Endothelial cell of umbilical vein (primary cell): Measurements from ENCODE around the gene DDX3X.

Experiments
- EZH2 ChIP-seq: IDR thresholded peaks from 2 replicates; pipeline ENCODE4 v1.6.1; 2012; ENCODE audit warnings: borderline replicate concordance, low read depth, mild to moderate bottlenecking, moderate library complexity, low read length, inconsistent platforms; ENCODE audit not compliant: severe bottlenecking
- JUN ChIP-seq: IDR thresholded peaks from 2 replicates; pipeline ENCODE4 v1.6.1; 2011; ENCODE audit warnings: borderline replicate concordance, low read depth; ENCODE audit not compliant: insufficient read length, insufficient read depth
- TF ChIP-seq, protein P1 (sequence below), 2 donors: IDR thresholded peaks; 1 replicate in 1 of 2; 2 replicates in 1 of 2; pipeline ENCODE4 v1.5.1; 2011; ENCODE audit warnings: low read length in 2 of 2, mild to moderate bottlenecking in 2 of 2, moderate library complexity in 2 of 2, control low read depth in 1 of 2, inconsistent platforms in 1 of 2, low read depth in 1 of 2; ENCODE audit not compliant: insufficient read depth in 1 of 2; ENCODE audit errors: extremely low read depth in 1 of 2

- TF ChIP-seq, protein P1, sequence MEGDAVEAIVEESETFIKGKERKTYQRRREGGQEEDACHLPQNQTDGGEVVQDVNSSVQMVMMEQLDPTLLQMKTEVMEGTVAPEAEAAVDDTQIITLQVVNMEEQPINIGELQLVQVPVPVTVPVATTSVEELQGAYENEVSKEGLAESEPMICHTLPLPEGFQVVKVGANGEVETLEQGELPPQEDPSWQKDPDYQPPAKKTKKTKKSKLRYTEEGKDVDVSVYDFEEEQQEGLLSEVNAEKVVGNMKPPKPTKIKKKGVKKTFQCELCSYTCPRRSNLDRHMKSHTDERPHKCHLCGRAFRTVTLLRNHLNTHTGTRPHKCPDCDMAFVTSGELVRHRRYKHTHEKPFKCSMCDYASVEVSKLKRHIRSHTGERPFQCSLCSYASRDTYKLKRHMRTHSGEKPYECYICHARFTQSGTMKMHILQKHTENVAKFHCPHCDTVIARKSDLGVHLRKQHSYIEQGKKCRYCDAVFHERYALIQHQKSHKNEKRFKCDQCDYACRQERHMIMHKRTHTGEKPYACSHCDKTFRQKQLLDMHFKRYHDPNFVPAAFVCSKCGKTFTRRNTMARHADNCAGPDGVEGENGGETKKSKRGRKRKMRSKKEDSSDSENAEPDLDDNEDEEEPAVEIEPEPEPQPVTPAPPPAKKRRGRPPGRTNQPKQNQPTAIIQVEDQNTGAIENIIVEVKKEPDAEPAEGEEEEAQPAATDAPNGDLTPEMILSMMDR (IDR thresholded peaks at IDR 0.05; ENCODE audit: extremely low read depth in 1 of 2, insufficient read depth in 1 of 2, low read depth in 1 of 2, low read length in 2 of 2): no peak
- no peak for TF ChIP-seq EZH2
- TF ChIP-seq JUN: no peak
These were observed 19.8 kb upstream of the DDX3X start for GRCh38 chrX:41314204-41314603.
